NCI-H526 treated with DMSO at 0.1 percent for 48 hours (cell line): ENCODE results near the gene ROM1.
"Not testable (repeated sequence)": the region's sequence is repeated elsewhere in the genome, so short reads cannot be mapped to it uniquely, and the experiment has no call there.

Experiments
- DNase-seq: peaks from one replicate; lab custom pipeline; 2025; lab: John Stamatoyannopoulos, UW

Gene ROM1

GRCh38 chr11:62612366-62613290 is at the start of gene ROM1, which contains the start of gene EML3:
Gene ROM1, plus strand, starts transcription at chr11:62613257. Its CDS starts 25 bp downstream, at chr11:62613282.
Gene EML3, minus strand, starts transcription at chr11:62612775. Its CDS starts 318 bp downstream, at chr11:62612457.
- peak; percentile 46 for DNase-seq

GRCh38 chr11:62565100-62565802 is 47.8 kb upstream of the ROM1 start:
- DNase-seq: no peak

- no peak for DNase-seq
Observed at GRCh38 chr11:62566247-62566646, 46.8 kb upstream of the ROM1 start.

GRCh38 chr11:62567018-62567633 is 45.9 kb upstream of the ROM1 start:
- no peak for DNase-seq

GRCh38 chr11:62569611-62570010 is 43.4 kb upstream of the ROM1 start:
- no peak for DNase-seq

GRCh38 chr11:62570903-62571302 is 42.2 kb upstream of the ROM1 start:
- DNase-seq: not testable (repeated sequence)

GRCh38 chr11:62571493-62571892 is 41.6 kb upstream of the ROM1 start:
- not testable (repeated sequence) for DNase-seq

- no peak for DNase-seq
Observed at GRCh38 chr11:62572431-62572830, 40.6 kb upstream of the ROM1 start.

GRCh38 chr11:62573006-62573591 is 40.0 kb upstream of the ROM1 start:
- DNase-seq: no peak

GRCh38 chr11:62573592-62574362 is 39.3 kb upstream of the ROM1 start, which contains the start of gene EEF1G:
Gene EEF1G, minus strand, starts transcription at chr11:62573891. Its CDS starts 49 bp downstream, at chr11:62573842.
- DNase-seq: peak; percentile 99

- DNase-seq: peak; percentile 32
Observed at GRCh38 chr11:62574363-62575071, 38.5 kb upstream of the ROM1 start.

- no peak for DNase-seq
Observed at GRCh38 chr11:62575156-62575555, 37.9 kb upstream of the ROM1 start.

- no peak for DNase-seq
Observed at GRCh38 chr11:62575837-62576236, 37.2 kb upstream of the ROM1 start.

GRCh38 chr11:62577046-62577714 is 35.9 kb upstream of the ROM1 start:
- no peak for DNase-seq

GRCh38 chr11:62578541-62578940 is 34.5 kb upstream of the ROM1 start:
- DNase-seq: no peak

GRCh38 chr11:62579252-62579651 is 33.8 kb upstream of the ROM1 start:
- DNase-seq: no peak

- no peak for DNase-seq
Observed at GRCh38 chr11:62580959-62581715, 31.9 kb upstream of the ROM1 start.

GRCh38 chr11:62581735-62582134 is 31.3 kb upstream of the ROM1 start:
- DNase-seq: not testable (repeated sequence)

GRCh38 chr11:62585356-62585755 is 27.7 kb upstream of the ROM1 start:
- DNase-seq: not testable (repeated sequence)
